GM10266 (cell line): ENCODE results near the gene LCOR.
"Not testable (repeated sequence)": the region's sequence is repeated elsewhere in the genome, so short reads cannot be mapped to it uniquely, and the experiment has no call there.

Experiments used
- DNase-seq: peaks from one replicate; pipeline ENCODE4 v3.0.0; 2012; ENCODE audit errors: extremely low spot score
- TF ChIP-seq, protein P1 (sequence below): IDR thresholded peaks from 2 replicates; pipeline ENCODE4 v1.5.1; 2012; ENCODE audit warnings: mild to moderate bottlenecking, low read depth; ENCODE audit not compliant: control insufficient read depth, insufficient read depth; ENCODE audit errors: missing control alignments

Gene LCOR

DNA sequence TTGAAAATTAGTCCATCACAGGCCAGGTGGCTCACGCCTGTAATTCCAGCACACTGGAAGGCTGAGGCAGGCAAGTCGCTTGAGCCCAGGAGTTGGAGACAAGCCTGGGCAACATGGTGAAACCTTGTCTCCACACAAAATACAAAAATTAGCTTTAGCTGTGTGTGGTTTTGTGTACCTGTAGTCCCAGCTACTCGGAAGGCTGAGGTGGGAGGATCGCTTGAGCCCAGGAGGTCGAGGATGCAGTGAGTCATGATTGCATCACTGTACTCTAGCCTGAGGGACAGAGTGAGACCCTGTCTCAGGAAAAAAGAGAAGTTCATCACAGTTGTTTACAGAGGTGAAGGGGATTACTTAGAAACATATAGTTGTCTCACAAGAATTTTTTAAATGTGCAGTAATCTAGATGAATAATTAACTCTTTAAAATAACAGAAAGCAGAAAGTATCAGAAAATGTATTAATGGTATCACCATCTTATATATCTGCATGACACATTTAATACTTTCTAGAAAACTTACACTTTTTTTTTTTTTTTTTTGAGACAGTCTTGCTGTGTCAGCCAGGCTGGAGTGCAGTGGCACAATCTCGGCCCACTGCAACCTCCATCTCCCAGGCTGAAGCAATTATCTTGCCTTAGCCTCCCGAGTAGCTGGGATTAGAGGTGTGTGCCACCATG is 8.9 kb downstream of the LCOR start:
- TF ChIP-seq, protein P1, sequence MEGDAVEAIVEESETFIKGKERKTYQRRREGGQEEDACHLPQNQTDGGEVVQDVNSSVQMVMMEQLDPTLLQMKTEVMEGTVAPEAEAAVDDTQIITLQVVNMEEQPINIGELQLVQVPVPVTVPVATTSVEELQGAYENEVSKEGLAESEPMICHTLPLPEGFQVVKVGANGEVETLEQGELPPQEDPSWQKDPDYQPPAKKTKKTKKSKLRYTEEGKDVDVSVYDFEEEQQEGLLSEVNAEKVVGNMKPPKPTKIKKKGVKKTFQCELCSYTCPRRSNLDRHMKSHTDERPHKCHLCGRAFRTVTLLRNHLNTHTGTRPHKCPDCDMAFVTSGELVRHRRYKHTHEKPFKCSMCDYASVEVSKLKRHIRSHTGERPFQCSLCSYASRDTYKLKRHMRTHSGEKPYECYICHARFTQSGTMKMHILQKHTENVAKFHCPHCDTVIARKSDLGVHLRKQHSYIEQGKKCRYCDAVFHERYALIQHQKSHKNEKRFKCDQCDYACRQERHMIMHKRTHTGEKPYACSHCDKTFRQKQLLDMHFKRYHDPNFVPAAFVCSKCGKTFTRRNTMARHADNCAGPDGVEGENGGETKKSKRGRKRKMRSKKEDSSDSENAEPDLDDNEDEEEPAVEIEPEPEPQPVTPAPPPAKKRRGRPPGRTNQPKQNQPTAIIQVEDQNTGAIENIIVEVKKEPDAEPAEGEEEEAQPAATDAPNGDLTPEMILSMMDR = no peak
- no peak for DNase-seq

DNA sequence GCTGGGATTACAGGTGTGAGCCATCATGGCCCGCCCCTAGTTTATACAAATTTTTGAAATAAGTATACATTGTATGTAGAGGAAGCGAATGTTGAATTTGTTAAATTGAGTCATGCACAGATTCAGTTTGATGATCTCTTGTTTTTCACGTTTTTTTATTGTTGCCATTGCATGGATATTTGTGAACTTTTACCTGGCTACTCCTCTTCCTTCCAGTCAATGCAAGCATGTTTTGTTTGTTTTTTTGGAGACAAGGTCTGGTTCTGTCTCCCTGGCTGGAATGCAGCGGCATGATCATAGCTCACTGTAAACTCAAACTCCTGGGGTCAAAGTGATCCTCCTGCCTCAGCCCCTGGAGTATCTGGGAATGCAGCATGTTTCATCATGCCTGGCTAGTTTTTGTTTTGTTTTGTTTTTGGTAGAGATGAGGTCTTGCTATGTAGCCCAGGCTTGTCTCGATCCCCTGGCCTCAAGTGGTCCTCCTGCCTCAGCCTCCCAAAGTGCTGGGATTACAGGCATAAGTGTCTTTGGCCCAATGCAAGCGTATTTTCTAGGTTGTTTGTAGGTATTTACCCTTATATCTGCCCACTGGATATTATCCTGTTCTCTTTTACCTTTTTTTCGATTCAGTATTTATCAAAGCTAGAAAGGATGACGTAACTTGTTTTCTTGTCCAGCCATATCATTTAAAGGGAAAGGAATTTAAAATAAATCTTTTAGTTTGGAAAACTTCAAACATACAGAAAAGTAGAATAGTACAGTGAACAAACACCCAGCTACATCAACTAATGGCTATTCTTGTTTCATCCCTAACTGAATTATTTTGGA is 11.0 kb downstream of the LCOR start:
- TF ChIP-seq, protein P1 = no peak
- DNase-seq = no peak

DNA sequence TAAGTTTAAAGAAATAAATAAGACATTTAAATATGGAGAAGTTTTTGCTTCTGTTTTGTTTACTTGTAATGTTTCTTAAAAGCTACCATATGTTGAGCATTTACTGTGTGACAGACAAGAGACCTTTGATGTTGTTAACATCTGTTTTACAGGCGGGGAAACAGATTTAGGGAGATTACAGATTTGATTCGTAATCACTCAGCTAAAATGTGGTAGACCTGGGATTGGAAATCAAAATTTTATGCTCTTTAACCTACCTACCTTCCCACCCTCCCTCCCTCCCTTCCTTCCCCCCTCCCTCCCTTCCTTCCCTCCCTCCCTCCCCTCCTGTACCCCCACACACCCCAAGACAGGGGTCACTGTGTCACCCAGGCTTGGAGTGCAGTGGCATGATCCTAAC is 11.7 kb downstream of the LCOR start:
- TF ChIP-seq, protein P1 = no peak
- no peak for DNase-seq

DNA sequence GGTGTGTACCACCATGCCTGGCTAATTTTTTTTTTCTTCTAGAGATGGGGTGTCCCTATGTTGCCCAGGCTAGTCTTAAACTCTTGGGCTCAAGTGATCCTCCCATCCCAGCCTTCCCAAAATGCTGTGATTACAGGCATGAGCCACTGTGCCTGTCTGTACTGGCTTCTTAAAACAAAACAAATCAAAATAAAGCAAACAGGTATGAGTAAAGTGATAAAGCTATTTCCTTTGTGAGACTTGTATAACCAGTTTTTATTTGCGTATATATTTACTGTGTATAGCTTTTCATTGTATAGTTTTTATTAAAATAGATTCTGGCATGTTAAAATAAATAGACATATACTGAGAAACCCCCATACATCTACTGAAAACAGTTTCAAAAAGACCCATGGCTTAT is 14.3 kb downstream of the LCOR start:
- DNase-seq = no peak
- TF ChIP-seq, protein P1 = no peak

DNA sequence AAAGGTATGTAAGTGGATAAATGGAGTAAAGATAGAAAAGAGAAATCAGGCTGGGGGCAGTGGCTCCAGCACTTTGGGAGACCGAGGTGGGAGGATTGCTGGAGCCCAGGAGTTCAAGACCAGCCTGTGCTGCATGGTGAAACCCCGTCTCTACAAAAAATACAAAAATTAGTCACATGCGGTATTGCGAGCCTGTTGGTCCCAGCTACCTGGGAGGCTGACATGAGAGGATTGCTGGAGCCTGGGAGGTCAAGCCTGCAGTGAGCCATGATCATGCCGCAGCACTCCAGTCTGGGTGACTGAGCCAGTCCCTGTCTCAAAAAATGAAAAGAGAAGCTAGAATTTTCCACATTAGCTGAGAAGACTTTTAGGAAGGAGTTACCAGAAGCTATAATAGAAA is 14.8 kb downstream of the LCOR start:
- DNase-seq = no peak
- TF ChIP-seq, protein P1 = no peak

DNA sequence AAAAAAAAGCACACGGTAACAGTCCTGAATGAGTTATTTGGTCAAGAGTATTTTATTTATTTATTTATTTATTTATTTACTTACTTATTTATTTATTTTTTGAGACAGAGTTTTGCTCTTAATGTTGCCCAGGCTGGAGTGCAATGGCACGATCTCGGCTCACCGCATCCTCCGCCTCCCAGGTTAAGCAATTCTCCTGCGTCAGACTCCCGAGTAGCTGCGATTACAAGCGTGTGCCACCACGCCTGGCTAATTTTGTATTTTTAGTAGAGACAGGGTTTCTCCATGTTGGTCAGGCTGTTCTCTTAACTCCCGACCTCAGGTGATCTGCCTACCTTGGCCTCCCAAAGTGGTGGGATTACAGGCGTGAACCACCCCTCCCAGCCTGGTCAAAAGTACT is 15.3 kb downstream of the LCOR start:
- DNase-seq = not testable (repeated sequence)

DNA sequence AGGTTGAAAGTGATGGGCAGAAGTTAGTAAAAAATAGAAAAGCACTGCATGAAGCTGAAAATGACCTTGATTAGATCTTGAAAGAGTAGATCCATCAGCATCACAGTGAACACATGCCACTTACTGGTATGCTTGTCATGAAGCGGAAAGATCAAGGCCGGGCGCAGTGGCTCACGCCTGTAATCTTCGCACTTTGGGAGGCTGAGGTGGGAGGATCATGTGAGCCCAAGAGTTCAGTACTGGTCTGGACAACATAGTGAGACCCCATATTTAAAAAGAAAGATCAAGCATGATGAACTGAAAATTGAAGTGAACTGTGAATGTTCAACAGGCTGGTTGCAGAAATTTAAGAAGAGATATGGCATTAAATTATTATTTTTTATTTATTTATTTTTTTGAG is 18.0 kb downstream of the LCOR start:
- no peak for DNase-seq
- TF ChIP-seq, protein P1 = no peak

DNA sequence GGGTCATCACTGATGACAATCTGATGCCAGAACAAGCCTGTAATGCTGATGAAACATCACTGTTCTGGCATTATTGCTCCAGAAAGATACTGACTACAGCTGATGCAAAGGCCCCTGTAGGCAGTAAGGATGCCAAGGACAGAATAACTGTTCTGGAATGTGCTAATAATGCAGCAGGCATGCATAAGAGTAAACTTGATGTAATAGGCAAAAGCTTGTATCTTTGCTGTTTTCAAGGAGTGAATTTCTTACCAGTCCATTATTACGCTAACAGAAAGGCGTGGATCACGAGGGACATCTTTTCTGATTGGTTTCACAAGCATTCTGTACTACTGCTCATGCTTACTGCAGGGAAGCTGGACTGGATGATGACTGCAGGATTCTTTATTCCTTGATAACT is 18.7 kb downstream of the LCOR start:
- no peak for DNase-seq
- TF ChIP-seq, protein P1 = no peak
